SK-N-MC (cell line): ENCODE measurements around the gene TNS2.
A peak's percentile ranks its signal among the peaks of the same experiment; 100 is the strongest.

Source experiments
- DNase-seq: peaks from one replicate; pipeline ENCODE4 v3.0.0-alpha.2; 2011; ENCODE audit warnings: low read depth, low spot score
- H3K27ac ChIP-seq: fragments of 200-600 bp; sonication (generic); 2 replicates; pipeline ENCODE4 v1.5.1; 2016; ENCODE audit warnings: mixed run types
- H3K36me3 ChIP-seq: fragments of 200-600 bp; sonication (generic); 2 replicates; pipeline ENCODE4 v1.6.1; 2017; ENCODE audit warnings: antibody characterized with exemption, low read length, mixed read lengths; ENCODE audit not compliant: insufficient read depth
- H3K4me3 ChIP-seq: fragments of 200-600 bp; sonication (generic); 2 replicates; pipeline ENCODE4 v1.5.1; 2016
- H3K9ac ChIP-seq: fragments of 200-600 bp; sonication (generic); 2 replicates; pipeline ENCODE4 v1.8.0; 2017; ENCODE audit warnings: mixed run types, mixed read lengths; ENCODE audit not compliant: insufficient read length
- H3K9me3 ChIP-seq: fragments of 200-600 bp; sonication (generic); 2 replicates; pipeline ENCODE4 v1.6.1; 2017; ENCODE audit warnings: low read depth, mild to moderate bottlenecking, antibody characterized with exemption, low read length, moderate library complexity, mixed read lengths
- EZH2 ChIP-seq: fragments of 200-600 bp; sonication (generic); IDR thresholded peaks from one replicate; pipeline ENCODE4 v1.6.1; 2017; ENCODE audit warnings: antibody characterized with exemption
- FOXP2 ChIP-seq: optimal IDR thresholded peaks from 2 replicates; pipeline ENCODE3; 2011; ENCODE audit warnings: mild to moderate bottlenecking, moderate library complexity; ENCODE audit not compliant: insufficient read depth; ENCODE audit errors: extremely low read length, control extremely low read depth
- POLR2AphosphoS5 ChIP-seq: IDR thresholded peaks from 2 replicates; pipeline ENCODE4 v1.6.1; 2012; ENCODE audit warnings: mild to moderate bottlenecking, low read depth, low read length, borderline replicate concordance

TNS2 gene

GRCh38 chr12:53047221-53048032 lies 2.4 kb upstream of the TNS2 start:
- no peak for DNase-seq

GRCh38 chr12:53048033-53048779 lies 1.7 kb upstream of the TNS2 start:
- no peak for TF ChIP-seq POLR2AphosphoS5
- no peak for TF ChIP-seq FOXP2
- no peak for TF ChIP-seq EZH2
- Histone ChIP-seq H3K9ac (peak overlapping the region; percentile 65), H3K9me3 (no peaks in the 10 kb centered on the region), H3K27ac (peak overlapping the region; percentile 81), H3K4me3 (peak overlapping the region; percentile 78), H3K36me3 (no peaks in the 10 kb centered on the region)
- no peak for DNase-seq

More at GRCh38 chr12:53047221-53048032, 2.4 kb upstream of the TNS2 start:
- Histone ChIP-seq H3K27ac (peak overlapping the region; percentile 81), H3K9me3 (no peaks in the 10 kb centered on the region), H3K4me3 (peak overlapping the region; percentile 91), H3K9ac (peak overlapping the region; percentile 84), H3K36me3 (no peaks in the 10 kb centered on the region)
- TF ChIP-seq FOXP2 (no peak), POLR2AphosphoS5 (peak; percentile 47; the same call in 1 of the 2 replicates), EZH2 (no peak)

GRCh38 chr12:53048780-53049401 lies 974 bp upstream of the TNS2 start:
- Histone ChIP-seq H3K27ac (peak overlapping the region; percentile 81), H3K9me3 (no peaks in the 10 kb centered on the region), H3K9ac (no peak overlapping the region), H3K36me3 (no peaks in the 10 kb centered on the region), H3K4me3 (peak overlapping the region; percentile 78)
- DNase-seq, result no peak
- TF ChIP-seq EZH2 (no peak), POLR2AphosphoS5 (no peak), FOXP2 (no peak)

GRCh38 chr12:53050426-53051057 lies 677 bp downstream of the TNS2 start:
- Histone ChIP-seq H3K27ac (peak overlapping the region; percentile 50; the same call in 1 of the 2 replicates), H3K9me3 (no peaks in the 10 kb centered on the region), H3K36me3 (no peaks in the 10 kb centered on the region), H3K4me3 (no peak overlapping the region), H3K9ac (no peak overlapping the region)
- DNase-seq, result no peak
- TF ChIP-seq FOXP2, result no peak
- TF ChIP-seq POLR2AphosphoS5, result no peak
- TF ChIP-seq EZH2, result no peak

GRCh38 chr12:53051058-53051880 lies 1.4 kb downstream of the TNS2 start:
- Histone ChIP-seq H3K9me3 (no peaks in the 10 kb centered on the region), H3K4me3 (no peak overlapping the region), H3K9ac (no peak overlapping the region), H3K27ac (no peak overlapping the region), H3K36me3 (no peaks in the 10 kb centered on the region)
- no peak for DNase-seq
- TF ChIP-seq FOXP2 (no peak), EZH2 (no peak), POLR2AphosphoS5 (no peak)

- Histone ChIP-seq H3K4me3 (no peak overlapping the region), H3K27ac (no peak overlapping the region), H3K9ac (no peak overlapping the region), H3K36me3 (no peaks in the 10 kb centered on the region), H3K9me3 (no peaks in the 10 kb centered on the region)
- no peak for DNase-seq
- no peak for TF ChIP-seq EZH2
- no peak for TF ChIP-seq FOXP2
- no peak for TF ChIP-seq POLR2AphosphoS5
These were observed 2.1 kb downstream of the TNS2 start for GRCh38 chr12:53051881-53052412.
